Activated CD4-positive, alpha-beta memory T cell treated with anti-CD3 and anti-CD28 coated beads, Interleukin-2, amount 10 ng/mL, durations not matched to agents 7 days and 5 days (primary cell): Measurements from ENCODE around the gene CCDC17. TPM values are rescaled to one million over a fixed set of nuclear protein-coding genes. Genes with fewer than 3 reads are reported as not detected.

Experiments
- CTCF ChIA-PET: fragments of 350-600 bp; sonication (Branson Sonifier 250); formaldehyde crosslinking; loops from one replicate; lab custom pipeline; 2021; ENCODE audit warnings: antibody characterized with exemption, inconsistent platforms; lab: Charles Lee
- POLR2A ChIA-PET: fragments of 350-600 bp; sonication (Branson Sonifier 250); formaldehyde crosslinking; loops from one replicate; lab custom pipeline; 2021; ENCODE audit warnings: antibody characterized with exemption; lab: Charles Lee
- DNase-seq: peaks from one replicate; pipeline ENCODE4 v3.0.0-alpha.2; 2020
- H3K27ac Mint-ChIP-seq: one replicate; pipeline ENCODE4 v1.8.0; 2021; ENCODE audit warnings: mild to moderate bottlenecking, mixed read lengths
- H3K27me3 Mint-ChIP-seq: one replicate; pipeline ENCODE4 v1.8.0; 2021; ENCODE audit warnings: mixed read lengths
- H3K36me3 Mint-ChIP-seq: one replicate; pipeline ENCODE4 v1.8.0; 2021; ENCODE audit warnings: low read depth, mixed read lengths
- H3K4me1 Mint-ChIP-seq: one replicate; pipeline ENCODE4 v1.8.0; 2021; ENCODE audit warnings: mixed read lengths
- H3K4me3 Mint-ChIP-seq: one replicate; pipeline ENCODE4 v1.8.0; 2021; ENCODE audit warnings: mild to moderate bottlenecking, mixed read lengths
- H3K9me3 Mint-ChIP-seq: one replicate; pipeline ENCODE4 v1.8.0; 2021; ENCODE audit warnings: mixed read lengths
- total RNA-seq, 2 experiments: library from RNA; stranded (reverse); gene quantifications; one replicate each; pipeline ENCODE4 v1.2.3, GENCODE V29; 2021

Gene CCDC17
- total RNA-seq, 2 experiments from 2014 or later, result 2.6 to 3.6 TPM

GRCh38 chr1:45647248-45648021, 23.6 kb upstream of the CCDC17 start:
- H3K27me3 Mint-ChIP-seq, result no peaks in the 10 kb centered on the region
- DNase-seq, result no peak
- no peaks in the 10 kb centered on the region for H3K9me3 Mint-ChIP-seq
- POLR2A ChIA-PET, result interaction anchor here (0.9 kb wide), 1 partner anchor 40 kb away, joined by 3 read pairs; no protein-coding TSS in a partner anchor
- CTCF ChIA-PET, result no interaction called here
- no peak overlapping the region for H3K4me3 Mint-ChIP-seq
- peaks cover 37% of the 10 kb centered on the region for H3K36me3 Mint-ChIP-seq
- no peak overlapping the region for H3K27ac Mint-ChIP-seq
- H3K4me1 Mint-ChIP-seq, result peaks cover 5% of the 10 kb centered on the region

- Mint-ChIP-seq H3K36me3 (peaks cover 30% of the 10 kb centered on the region), H3K27ac (no peak overlapping the region), H3K4me1 (peaks cover 4% of the 10 kb centered on the region), H3K27me3 (no peaks in the 10 kb centered on the region), H3K4me3 (no peak overlapping the region), H3K9me3 (no peaks in the 10 kb centered on the region)
- no peak for DNase-seq
- CTCF ChIA-PET, result interaction anchor here (1.3 to 1.6 kb wide), 2 partner anchors 8 to 41 kb away, joined by 3 to 6 read pairs; partner anchors contain the start of gene GPBP1L1
- POLR2A ChIA-PET, result interaction anchor here (1.7 kb wide), 1 partner anchor 10 kb away, joined by 3 read pairs; no protein-coding TSS in a partner anchor
Observed at GRCh38 chr1:45644661-45645060, 20.8 kb upstream of the CCDC17 start.

DNA sequence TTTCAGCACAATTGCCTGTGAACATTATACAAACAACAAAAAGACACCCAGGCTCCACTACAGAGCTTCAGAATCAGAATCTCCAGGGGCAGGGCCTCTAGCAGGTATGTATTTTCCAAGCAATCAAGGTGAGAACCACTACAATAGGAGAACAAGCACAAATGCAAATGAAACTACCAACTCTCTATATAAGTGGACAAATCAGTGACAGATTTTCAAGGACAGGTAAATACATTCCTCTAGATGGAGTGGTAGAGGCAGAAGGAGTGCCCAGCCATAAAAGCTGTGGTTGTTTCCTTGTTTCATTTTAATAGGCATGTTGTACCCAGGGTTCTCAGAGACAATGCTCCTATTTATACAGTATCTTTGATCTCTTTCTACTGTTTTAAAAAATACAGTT, 20.1 kb upstream of the CCDC17 start:
- ChIA-PET POLR2A (no interaction called here), CTCF (interaction anchor here (1.6 kb wide), 1 partner anchor 9 kb away, joined by 6 read pairs; no protein-coding TSS in a partner anchor)
- Mint-ChIP-seq H3K27ac (no peak overlapping the region), H3K9me3 (no peaks in the 10 kb centered on the region), H3K4me3 (no peak overlapping the region), H3K27me3 (no peaks in the 10 kb centered on the region), H3K4me1 (peaks cover 4% of the 10 kb centered on the region), H3K36me3 (peaks cover 30% of the 10 kb centered on the region)
- DNase-seq, result no peak

DNA sequence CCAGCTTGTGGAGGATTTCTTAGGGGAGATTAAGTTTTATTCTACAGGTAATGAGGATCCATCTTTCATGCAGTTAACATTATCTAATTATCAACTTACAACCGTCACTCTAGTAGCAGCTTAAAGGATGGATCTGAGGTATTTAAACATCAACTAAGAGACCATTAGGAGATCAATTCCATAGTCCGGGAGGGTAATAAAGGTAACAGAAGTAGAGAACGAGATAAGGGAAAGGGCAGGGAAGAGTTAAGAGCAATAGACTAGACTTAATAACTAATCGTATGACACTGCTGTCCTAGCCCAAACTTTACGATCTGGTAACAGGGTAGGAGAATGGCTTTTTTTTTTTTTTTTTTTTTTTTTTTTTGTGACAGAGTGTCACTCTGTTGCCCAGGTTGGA, 19.5 kb upstream of the CCDC17 start:
- CTCF ChIA-PET, result no interaction called here
- Mint-ChIP-seq H3K27me3 (no peaks in the 10 kb centered on the region), H3K27ac (no peak overlapping the region), H3K36me3 (peaks cover 28% of the 10 kb centered on the region), H3K4me1 (peaks cover 4% of the 10 kb centered on the region), H3K4me3 (no peak overlapping the region), H3K9me3 (no peaks in the 10 kb centered on the region)
- POLR2A ChIA-PET, result no interaction called here
- no peak for DNase-seq

- Mint-ChIP-seq H3K27ac (no peak overlapping the region), H3K36me3 (peaks cover 19% of the 10 kb centered on the region), H3K9me3 (no peaks in the 10 kb centered on the region), H3K27me3 (no peaks in the 10 kb centered on the region), H3K4me3 (no peak overlapping the region), H3K4me1 (peaks cover 4% of the 10 kb centered on the region)
- POLR2A ChIA-PET, result no interaction called here
- DNase-seq, result no peak
- CTCF ChIA-PET, result no interaction called here
Observed at GRCh38 chr1:45640293-45640692, 16.4 kb upstream of the CCDC17 start.

DNA sequence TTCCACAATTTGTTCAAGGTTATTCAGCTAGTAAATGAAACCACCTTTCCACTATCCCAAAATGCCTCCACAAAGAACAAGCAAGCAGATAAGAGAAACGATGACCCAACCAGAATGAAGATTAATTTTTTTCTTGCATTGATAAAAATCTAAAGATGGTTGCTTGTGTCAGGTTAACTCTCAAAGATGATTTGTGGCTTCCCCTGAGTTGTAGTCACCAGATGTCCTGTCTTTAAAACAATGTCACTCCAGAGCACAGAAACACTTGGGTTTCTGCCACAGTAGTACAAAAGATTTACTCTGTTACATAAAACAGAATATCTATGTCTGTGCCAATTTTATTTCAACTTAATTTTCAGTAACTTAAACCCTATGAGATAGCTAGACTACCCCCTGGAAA, 11.4 kb upstream of the CCDC17 start:
- no peak overlapping the region for H3K27ac Mint-ChIP-seq
- no peak for DNase-seq
- H3K27me3 Mint-ChIP-seq, result no peaks in the 10 kb centered on the region
- H3K4me1 Mint-ChIP-seq, result no peaks in the 10 kb centered on the region
- H3K9me3 Mint-ChIP-seq, result no peaks in the 10 kb centered on the region
- CTCF ChIA-PET, result no interaction called here
- peaks cover 40% of the 10 kb centered on the region for H3K36me3 Mint-ChIP-seq
- H3K4me3 Mint-ChIP-seq, result no peak overlapping the region
- POLR2A ChIA-PET, result no interaction called here

- H3K27ac Mint-ChIP-seq, result no peak overlapping the region
- ChIA-PET CTCF (no interaction called here), POLR2A (no interaction called here)
Observed at GRCh38 chr1:45630429-45630828, 6.6 kb upstream of the CCDC17 start.

DNA sequence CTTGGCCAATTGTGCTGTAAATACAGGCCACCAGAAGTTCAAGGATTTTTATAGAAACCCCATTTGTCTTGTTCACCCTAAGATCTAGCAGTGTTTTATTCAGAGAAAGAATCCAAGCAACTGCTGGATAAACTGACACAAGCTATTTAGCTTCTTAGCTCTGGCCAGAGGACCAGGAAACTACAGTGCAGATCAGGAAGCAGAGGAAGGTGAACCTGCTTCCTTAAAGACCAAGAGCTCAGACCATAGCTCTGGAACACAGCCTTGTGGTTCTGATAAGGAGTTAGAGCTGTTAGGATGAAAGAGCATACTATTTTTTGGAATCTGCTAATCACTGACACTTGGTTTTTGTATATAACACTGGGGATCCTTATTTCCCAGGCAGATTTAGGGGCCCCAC, 5.2 kb upstream of the CCDC17 start:
- peaks cover 57% of the 10 kb centered on the region for H3K36me3 Mint-ChIP-seq
- no peaks in the 10 kb centered on the region for H3K4me1 Mint-ChIP-seq
- H3K27ac Mint-ChIP-seq, result no peak overlapping the region
- ChIA-PET CTCF (no interaction called here), POLR2A (interaction anchor here (0.8 to 1.1 kb wide), 2 partner anchors 37 to 107 kb away, joined by 3 read pairs; partner anchors contain the start of gene PRDX1)
- no peak for DNase-seq
- H3K27me3 Mint-ChIP-seq, result no peaks in the 10 kb centered on the region
- no peaks in the 10 kb centered on the region for H3K9me3 Mint-ChIP-seq
- H3K4me3 Mint-ChIP-seq, result no peak overlapping the region

More at GRCh38 chr1:45630429-45630828, 6.6 kb upstream of the CCDC17 start:
- Mint-ChIP-seq H3K36me3 (peaks cover 60% of the 10 kb centered on the region), H3K9me3 (no peaks in the 10 kb centered on the region), H3K27me3 (no peaks in the 10 kb centered on the region), H3K4me1 (no peaks in the 10 kb centered on the region), H3K4me3 (no peak overlapping the region)
- DNase-seq, result no peak

DNA sequence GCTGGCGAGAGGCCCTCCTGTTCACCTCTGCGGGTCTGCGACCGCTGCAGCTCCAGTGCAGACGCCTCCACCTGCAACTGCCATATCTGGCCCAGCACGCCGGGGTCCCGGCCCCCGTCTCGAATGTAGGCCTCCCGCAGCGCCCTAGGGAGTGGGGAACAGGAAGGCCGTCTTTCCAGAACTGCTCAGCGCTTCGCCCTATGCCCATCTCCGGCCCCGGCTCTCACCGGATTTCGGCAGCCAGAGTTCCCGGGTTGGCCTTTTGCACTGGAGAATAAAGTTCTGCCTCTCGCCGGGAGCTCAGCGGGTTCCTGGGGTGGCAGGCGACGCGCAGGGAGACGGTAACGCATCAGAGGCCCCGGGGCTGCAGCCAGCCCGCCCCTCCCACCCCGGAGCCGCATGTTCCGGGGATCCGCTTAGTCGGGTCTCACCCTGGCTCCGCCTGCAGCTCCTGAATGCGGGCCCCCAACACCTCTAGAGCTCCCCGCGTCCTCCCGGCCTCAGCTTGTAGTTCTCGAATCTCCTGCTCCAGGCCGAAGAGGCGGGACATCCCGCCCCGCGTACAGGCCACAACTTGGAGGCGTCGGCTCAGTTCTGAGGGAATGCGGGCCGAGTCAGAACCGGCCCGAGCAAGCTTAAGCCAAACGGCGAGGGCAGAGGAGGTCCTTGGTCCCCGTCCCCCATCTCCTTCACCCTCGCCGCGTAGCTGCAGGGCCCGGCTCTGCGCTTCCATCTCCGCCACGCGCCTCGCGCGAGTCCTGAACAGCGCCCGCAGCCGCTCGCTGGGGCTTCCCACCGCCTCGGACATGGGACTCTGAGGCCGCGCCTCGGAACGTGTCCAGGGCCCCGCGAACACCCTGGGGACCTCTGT, 1.1 kb downstream of the CCDC17 start:
- Mint-ChIP-seq H3K9me3 (no peaks in the 10 kb centered on the region), H3K27ac (no peak overlapping the region), H3K36me3 (peaks cover 31% of the 10 kb centered on the region), H3K27me3 (no peaks in the 10 kb centered on the region), H3K4me1 (no peaks in the 10 kb centered on the region), H3K4me3 (no peak overlapping the region)
- ChIA-PET CTCF (no interaction called here), POLR2A (interaction anchor here (1.4 kb wide), 2 partner anchors 12 to 63 kb away, joined by 3 to 5 read pairs; partner anchors contain the start of gene GPBP1L1)
- no peak for DNase-seq

GRCh38 chr1:45621895-45622523, 1.8 kb downstream of the CCDC17 start:
- no peak for DNase-seq
- Mint-ChIP-seq H3K4me1 (no peaks in the 10 kb centered on the region), H3K36me3 (peaks cover 32% of the 10 kb centered on the region), H3K27me3 (no peaks in the 10 kb centered on the region), H3K27ac (no peak overlapping the region), H3K9me3 (no peaks in the 10 kb centered on the region), H3K4me3 (no peak overlapping the region)
- ChIA-PET CTCF (no interaction called here), POLR2A (interaction anchor here (1.4 kb wide), 2 partner anchors 11 to 64 kb away, joined by 3 to 5 read pairs; partner anchors contain the start of gene GPBP1L1)

- Mint-ChIP-seq H3K4me3 (no peak overlapping the region), H3K27me3 (no peaks in the 10 kb centered on the region), H3K9me3 (no peaks in the 10 kb centered on the region), H3K36me3 (peaks cover 34% of the 10 kb centered on the region), H3K27ac (peak overlapping the region; percentile 40), H3K4me1 (no peaks in the 10 kb centered on the region)
- CTCF ChIA-PET, result no interaction called here
- POLR2A ChIA-PET, result interaction anchor here (1.4 kb wide), 1 partner anchor 64 kb away, joined by 3 read pairs; the partner anchor contains the start of gene GPBP1L1
- DNase-seq, result no peak
Observed at GRCh38 chr1:45621501-45621836, 2.4 kb downstream of the CCDC17 start.

- peaks cover 40% of the 10 kb centered on the region for H3K36me3 Mint-ChIP-seq
- ChIA-PET CTCF (no interaction called here), POLR2A (interaction anchor here (0.7 to 1.4 kb wide), 3 partner anchors 37 to 100 kb away, joined by 3 read pairs; partner anchors contain the start of gene GPBP1L1)
- H3K4me1 Mint-ChIP-seq, result no peaks in the 10 kb centered on the region
- H3K4me3 Mint-ChIP-seq, result no peak overlapping the region
- H3K27me3 Mint-ChIP-seq, result no peaks in the 10 kb centered on the region
- peak overlapping the region; percentile 40 for H3K27ac Mint-ChIP-seq
- DNase-seq, result no peak
- H3K9me3 Mint-ChIP-seq, result no peaks in the 10 kb centered on the region
Observed at GRCh38 chr1:45620588-45621500, 3.0 kb downstream of the CCDC17 start.
